KMS-11 (cell line): ENCODE measurements around the gene CATSPERE.

ENCODE experiments used
- H2AFZ ChIP-seq: fragments of 200-600 bp; sonication (generic); 2 replicates; pipeline ENCODE4 v1.6.1; 2016; ENCODE audit warnings: antibody characterized with exemption, mixed run types, low read depth
- H3K27ac ChIP-seq: fragments of 200-600 bp; sonication (generic); 2 replicates; pipeline ENCODE4 v1.6.1; 2016; ENCODE audit warnings: mild to moderate bottlenecking, mixed run types
- H3K27me3 ChIP-seq: fragments of 200-600 bp; sonication (generic); 2 replicates; pipeline ENCODE4 v1.6.1; 2017; ENCODE audit warnings: mild to moderate bottlenecking, low read depth, mixed run types, moderate library complexity; ENCODE audit not compliant: insufficient read depth
- H3K36me3 ChIP-seq: fragments of 200-600 bp; sonication (generic); 2 replicates; pipeline ENCODE4 v1.6.1; 2017; ENCODE audit warnings: mild to moderate bottlenecking, mixed run types; ENCODE audit not compliant: insufficient read depth
- H3K4me1 ChIP-seq: fragments of 200-600 bp; sonication (generic); 2 replicates; pipeline ENCODE4 v1.6.1; 2016; ENCODE audit warnings: mild to moderate bottlenecking, low read depth, mixed run types; ENCODE audit not compliant: poor library complexity, severe bottlenecking
- H3K4me2 ChIP-seq: fragments of 200-600 bp; sonication (generic); 2 replicates; pipeline ENCODE4 v1.7.0; 2016; ENCODE audit warnings: mild to moderate bottlenecking, mixed run types
- H3K4me3 ChIP-seq: fragments of 200-600 bp; sonication (generic); IDR thresholded peaks from 2 replicates; pipeline ENCODE4 v1.6.1; 2017; ENCODE audit warnings: low read depth, low read length, mixed read lengths; ENCODE audit not compliant: insufficient read depth
- H3K79me2 ChIP-seq: fragments of 200-600 bp; sonication (generic); 2 replicates; pipeline ENCODE4 v1.6.1; 2016; ENCODE audit warnings: low read depth, mixed run types; ENCODE audit not compliant: insufficient read depth
- H3K9ac ChIP-seq: fragments of 200-600 bp; sonication (generic); 2 replicates; pipeline ENCODE4 v1.6.1; 2016; ENCODE audit warnings: mild to moderate bottlenecking, mixed run types
- H4K20me1 ChIP-seq: fragments of 200-600 bp; sonication (generic); 2 replicates; pipeline ENCODE4 v1.6.1; 2016; ENCODE audit warnings: mild to moderate bottlenecking, mixed run types; ENCODE audit not compliant: insufficient read depth
- TF ChIP-seq, protein P1 (sequence below): fragments of 200-600 bp; sonication (generic); conservative IDR thresholded peaks from 2 replicates; pipeline ENCODE4 v1.6.1; 2017; ENCODE audit warnings: low read depth, mild to moderate bottlenecking, antibody characterized with exemption, low read length, moderate library complexity, mixed read lengths

The CATSPERE gene

DNA sequence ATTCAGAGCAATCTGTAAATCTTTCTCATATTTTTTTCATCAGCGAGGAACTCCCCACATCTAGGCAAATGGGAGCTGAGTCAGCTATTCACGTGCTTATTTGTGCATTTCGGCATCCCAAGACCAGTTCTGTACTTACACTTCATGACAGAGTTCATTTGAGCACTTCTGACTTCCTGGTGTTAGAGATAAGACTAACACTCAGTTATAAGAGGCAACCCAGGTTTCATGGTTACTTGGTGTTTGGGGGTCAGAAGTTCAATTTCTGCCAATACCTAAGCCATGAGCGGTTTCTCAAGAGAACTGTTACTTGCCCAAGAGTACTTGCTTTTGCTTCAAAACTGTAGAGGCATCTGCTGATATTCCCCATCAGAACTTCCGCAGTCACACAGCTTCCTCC, 167.7 kb downstream of the CATSPERE start:
- Histone ChIP-seq H3K79me2 (no peaks in the 10 kb centered on the region), H3K36me3 (no peaks in the 10 kb centered on the region), H3K9ac (no peak overlapping the region), H3K4me1 (no peaks in the 10 kb centered on the region), H3K27ac (no peak overlapping the region), H2AFZ (no peak overlapping the region), H3K4me2 (no peak overlapping the region), H3K4me3 (no peak overlapping the region), H3K27me3 (no peaks in the 10 kb centered on the region), H4K20me1 (no peaks in the 10 kb centered on the region)
- TF ChIP-seq, protein P1, sequence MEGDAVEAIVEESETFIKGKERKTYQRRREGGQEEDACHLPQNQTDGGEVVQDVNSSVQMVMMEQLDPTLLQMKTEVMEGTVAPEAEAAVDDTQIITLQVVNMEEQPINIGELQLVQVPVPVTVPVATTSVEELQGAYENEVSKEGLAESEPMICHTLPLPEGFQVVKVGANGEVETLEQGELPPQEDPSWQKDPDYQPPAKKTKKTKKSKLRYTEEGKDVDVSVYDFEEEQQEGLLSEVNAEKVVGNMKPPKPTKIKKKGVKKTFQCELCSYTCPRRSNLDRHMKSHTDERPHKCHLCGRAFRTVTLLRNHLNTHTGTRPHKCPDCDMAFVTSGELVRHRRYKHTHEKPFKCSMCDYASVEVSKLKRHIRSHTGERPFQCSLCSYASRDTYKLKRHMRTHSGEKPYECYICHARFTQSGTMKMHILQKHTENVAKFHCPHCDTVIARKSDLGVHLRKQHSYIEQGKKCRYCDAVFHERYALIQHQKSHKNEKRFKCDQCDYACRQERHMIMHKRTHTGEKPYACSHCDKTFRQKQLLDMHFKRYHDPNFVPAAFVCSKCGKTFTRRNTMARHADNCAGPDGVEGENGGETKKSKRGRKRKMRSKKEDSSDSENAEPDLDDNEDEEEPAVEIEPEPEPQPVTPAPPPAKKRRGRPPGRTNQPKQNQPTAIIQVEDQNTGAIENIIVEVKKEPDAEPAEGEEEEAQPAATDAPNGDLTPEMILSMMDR, result no peak

DNA sequence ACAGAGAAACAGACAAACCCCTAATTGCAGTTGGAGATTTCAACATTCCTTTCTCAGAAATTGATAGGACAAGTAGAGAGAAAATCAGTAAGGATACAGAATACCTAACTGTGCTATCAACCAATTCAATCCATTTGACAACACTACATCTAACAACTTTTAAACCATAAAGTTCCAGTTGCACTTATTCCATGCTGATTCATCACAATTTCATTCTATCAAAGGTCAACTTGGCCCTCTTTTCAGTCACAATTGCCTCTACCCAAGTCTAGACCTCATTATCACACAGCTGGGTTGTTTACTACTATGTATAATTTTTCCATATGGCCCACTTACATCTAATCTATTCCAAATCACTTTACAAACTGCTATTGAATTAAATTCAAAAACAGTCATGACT, 172.1 kb downstream of the CATSPERE start:
- no peaks in the 10 kb centered on the region for H3K4me1 ChIP-seq
- no peak overlapping the region for H3K4me3 ChIP-seq
- H4K20me1 ChIP-seq, result no peaks in the 10 kb centered on the region
- no peak overlapping the region for H2AFZ ChIP-seq
- H3K79me2 ChIP-seq, result no peaks in the 10 kb centered on the region
- no peak overlapping the region for H3K27ac ChIP-seq
- TF ChIP-seq, protein P1, result no peak
- no peak overlapping the region for H3K9ac ChIP-seq
- no peaks in the 10 kb centered on the region for H3K27me3 ChIP-seq
- H3K36me3 ChIP-seq, result no peaks in the 10 kb centered on the region
- no peak overlapping the region for H3K4me2 ChIP-seq

DNA sequence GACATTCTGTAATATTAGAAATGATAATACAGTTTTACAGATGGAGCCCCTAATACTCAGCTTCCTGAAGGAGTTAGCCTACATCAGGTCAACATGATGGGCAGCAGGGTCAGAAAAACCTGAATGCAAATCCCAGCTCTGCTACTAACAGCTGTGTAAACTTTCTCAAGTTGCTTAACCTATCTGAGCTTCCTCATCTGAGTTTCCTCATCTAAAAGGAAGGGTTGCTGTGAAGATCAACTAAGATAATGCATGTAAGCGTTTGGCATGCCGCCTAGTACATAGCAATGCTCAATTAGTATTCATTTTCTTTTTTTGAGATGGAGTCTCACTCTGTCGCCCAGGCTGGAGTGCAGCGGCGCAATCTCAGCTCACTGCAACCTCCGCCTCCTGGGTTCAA, 173.5 kb downstream of the CATSPERE start:
- no peaks in the 10 kb centered on the region for H3K79me2 ChIP-seq
- no peaks in the 10 kb centered on the region for H3K4me1 ChIP-seq
- H3K9ac ChIP-seq, result no peak overlapping the region
- no peak overlapping the region for H3K4me3 ChIP-seq
- H4K20me1 ChIP-seq, result no peaks in the 10 kb centered on the region
- no peak overlapping the region for H2AFZ ChIP-seq
- no peak overlapping the region for H3K4me2 ChIP-seq
- TF ChIP-seq, protein P1, result no peak
- H3K36me3 ChIP-seq, result no peaks in the 10 kb centered on the region
- no peaks in the 10 kb centered on the region for H3K27me3 ChIP-seq
- no peak overlapping the region for H3K27ac ChIP-seq

DNA sequence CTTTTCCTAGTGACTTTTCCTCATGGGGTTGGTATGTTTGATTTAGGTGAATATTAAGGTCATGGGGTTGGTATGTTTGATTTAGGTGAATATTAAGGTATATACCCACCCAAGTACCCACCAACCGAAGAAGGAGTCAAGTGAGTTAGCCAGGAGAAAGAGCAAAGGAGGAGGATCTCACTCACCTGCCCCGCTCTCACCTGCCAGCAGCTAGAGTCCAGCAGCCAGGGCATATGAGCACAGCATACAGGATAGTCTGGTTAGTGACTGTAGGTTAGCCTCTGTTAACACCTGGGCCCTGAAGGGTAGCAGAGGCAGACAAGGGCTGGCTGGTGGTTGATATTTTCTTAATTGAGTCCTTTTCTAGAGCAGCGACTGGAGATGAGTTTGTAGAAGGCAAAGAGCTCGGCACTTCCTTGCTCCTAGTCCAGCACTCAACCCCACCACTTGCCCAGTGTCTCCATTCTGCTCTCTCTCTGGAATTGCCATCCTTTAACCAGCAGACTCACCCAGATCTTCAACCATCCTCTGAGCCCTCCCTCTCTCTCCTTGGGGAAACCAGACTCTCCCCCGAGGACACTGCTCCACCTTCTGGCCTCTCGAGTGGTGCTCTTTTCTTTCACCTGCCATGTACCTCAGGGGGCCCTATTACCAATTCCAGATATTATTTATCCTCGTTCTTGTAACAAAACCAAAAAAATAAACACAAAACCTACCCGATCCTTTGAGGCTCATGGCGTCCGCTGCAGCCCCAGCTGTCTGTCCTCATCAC, 175.6 kb downstream of the CATSPERE start:
- Histone ChIP-seq H3K79me2 (no peaks in the 10 kb centered on the region), H3K4me1 (no peaks in the 10 kb centered on the region), H3K36me3 (no peaks in the 10 kb centered on the region), H3K27me3 (no peaks in the 10 kb centered on the region), H3K4me2 (no peak overlapping the region), H3K4me3 (no peak overlapping the region), H3K27ac (no peak overlapping the region), H4K20me1 (no peaks in the 10 kb centered on the region), H3K9ac (no peak overlapping the region), H2AFZ (no peak overlapping the region)
- TF ChIP-seq, protein P1, result no peak
